HepG2 (cell line): ENCODE results near the gene KIRREL3.

Source experiments
- BRCA1 ChIP-seq: sonication (generic); formaldehyde crosslinking; IDR thresholded peaks from 2 replicates; pipeline ENCODE4 v1.4.0; 2020; ENCODE audit warnings: missing genetic modification reagents
- KDM5A ChIP-seq: fragments of 200-600 bp; sonication (generic); IDR thresholded peaks from 2 replicates; pipeline ENCODE4 v1.7.0; 2018; ENCODE audit warnings: antibody characterized with exemption, mild to moderate bottlenecking, low read length, borderline replicate concordance
- SUZ12 ChIP-seq: fragments of 150-350 bp; IDR thresholded peaks from 2 replicates; pipeline ENCODE4 v1.6.1; 2014; ENCODE audit warnings: low read depth, low read length
- TAF1 ChIP-seq: sonication (generic); formaldehyde crosslinking; IDR thresholded peaks from 2 replicates; pipeline ENCODE4 v1.4.0; 2020; ENCODE audit warnings: missing genetic modification reagents
- USF2 ChIP-seq, 2 experiments: sonication (generic) in 1 of 2; formaldehyde crosslinking in 1 of 2; IDR thresholded peaks; 2 replicates each; pipeline versions ENCODE4 v1.5.1 to v1.6.1; 2011 to 2020; ENCODE audit warnings: borderline replicate concordance in 1 of 2, low read depth in 1 of 2, low read length in 1 of 2, mild to moderate bottlenecking in 1 of 2, missing genetic modification reagents in 1 of 2, moderate library complexity in 1 of 2
- ZFX ChIP-seq: sonication (generic); formaldehyde crosslinking; IDR thresholded peaks from 2 replicates; pipeline ENCODE4 v1.4.0; 2020; ENCODE audit warnings: mild to moderate bottlenecking, low read depth, missing genetic modification reagents, moderate library complexity
- ZNF274 ChIP-seq: sonication (generic); formaldehyde crosslinking; IDR thresholded peaks from 2 replicates; pipeline ENCODE4 v1.5.1; 2020; ENCODE audit warnings: mild to moderate bottlenecking, missing genetic modification reagents

GRCh38 chr11:126896025-126896424 lies 104.5 kb downstream of the KIRREL3 start:
- TF ChIP-seq KDM5A (no peak), USF2 (IDR thresholded peaks at IDR 0.05; ENCODE audit: low read depth, low read length) (no peak), USF2 (CRISPR knock-in tag; IDR thresholded peaks at IDR 0.05; ENCODE audit: borderline replicate concordance) (no peak), SUZ12 (no peak), BRCA1 (CRISPR knock-in tag) (no peak), TAF1 (CRISPR knock-in tag) (no peak), ZNF274 (CRISPR knock-in tag) (no peak), ZFX (CRISPR knock-in tag) (no peak)
